Calu3 (cell line): ENCODE measurements around the gene LRMDA. TPM values are rescaled to one million over a fixed set of nuclear protein-coding genes. Genes with fewer than 3 reads are reported as not detected.

Experiments used
- BruUV-seq: library from RNA; stranded (reverse); fragments of 400-500 nt; replicated peaks from 2 replicates; lab custom pipeline; 2021; lab: Mats Ljungman, UMichigan
- CTCF ChIA-PET: fragments of 300-600 bp; sonication (Branson Sonifier 250); formaldehyde crosslinking; loops from one replicate; lab custom pipeline; 2022; ENCODE audit warnings: antibody characterized with exemption; lab: Charles Lee
- DNase-seq: peaks from one replicate; pipeline ENCODE4 v3.0.0; 2022
- H3K27ac Mint-ChIP-seq: one replicate; pipeline ENCODE4 v1.8.0; 2022; ENCODE audit warnings: mixed read lengths; ENCODE audit not compliant: unreplicated experiment
- H3K27me3 Mint-ChIP-seq: one replicate; pipeline ENCODE4 v1.8.0; 2022; ENCODE audit warnings: mixed read lengths; ENCODE audit not compliant: unreplicated experiment
- H3K36me3 Mint-ChIP-seq: one replicate; pipeline ENCODE4 v1.8.0; 2022; ENCODE audit warnings: mild to moderate bottlenecking, moderate library complexity, mixed read lengths; ENCODE audit not compliant: insufficient read depth, unreplicated experiment
- H3K4me1 Mint-ChIP-seq: one replicate; pipeline ENCODE4 v1.8.0; 2022; ENCODE audit warnings: mild to moderate bottlenecking, low read depth, mixed read lengths; ENCODE audit not compliant: unreplicated experiment
- H3K4me3 Mint-ChIP-seq: one replicate; pipeline ENCODE4 v1.8.0; 2022; ENCODE audit warnings: mild to moderate bottlenecking, low read depth, moderate library complexity, mixed read lengths; ENCODE audit not compliant: unreplicated experiment
- H3K9me3 Mint-ChIP-seq: one replicate; pipeline ENCODE4 v1.8.0; 2022; ENCODE audit warnings: low read depth, mixed read lengths; ENCODE audit not compliant: unreplicated experiment
- CTCF ChIP-seq: fragments of 200-600 bp; IDR thresholded peaks from one replicate; pipeline ENCODE4 v1.8.0; 2022; ENCODE audit warnings: antibody characterized with exemption; ENCODE audit not compliant: unreplicated experiment
- intact Hi-C: fragments of 100-400 bp; cut with micrococcal nuclease; formaldehyde crosslinking; loops from one replicate; pipeline ENCODE4 v1.10.0; 2022; ENCODE audit not compliant: unreplicated experiment
- total RNA-seq: library from RNA; stranded (reverse); gene quantifications from 2 replicates; pipeline ENCODE4 v1.2.3, GENCODE V29; 2022

Gene LRMDA
- total RNA-seq, 1 experiment from 2014 or later = 7.6 TPM

- BruUV-seq = no TSS peak
- Mint-ChIP-seq H3K27me3 (no peaks in the 10 kb centered on the region), H3K9me3 (peaks cover 9% of the 10 kb centered on the region), H3K4me3 (no peak overlapping the region), H3K4me1 (no peaks in the 10 kb centered on the region), H3K36me3 (no peaks in the 10 kb centered on the region), H3K27ac (no peak overlapping the region)
- intact Hi-C loops = no loop called here
- TF ChIP-seq CTCF = no peak
- CTCF ChIA-PET = no interaction called here
- no peak for DNase-seq
These were observed 1016.2 kb downstream of the LRMDA start for GRCh38 chr10:76447578-76447977.

GRCh38 chr10:76451911-76452310 lies 1020.5 kb downstream of the LRMDA start:
- Mint-ChIP-seq H3K4me1 (no peaks in the 10 kb centered on the region), H3K4me3 (no peak overlapping the region), H3K36me3 (no peaks in the 10 kb centered on the region), H3K9me3 (peaks cover 16% of the 10 kb centered on the region), H3K27ac (no peak overlapping the region), H3K27me3 (no peaks in the 10 kb centered on the region)
- DNase-seq = no peak
- BruUV-seq = no TSS peak
- no peak for TF ChIP-seq CTCF
- intact Hi-C loops = no loop called here
- CTCF ChIA-PET = no interaction called here

GRCh38 chr10:76453332-76453731 lies 1021.9 kb downstream of the LRMDA start:
- Mint-ChIP-seq H3K9me3 (peaks cover 16% of the 10 kb centered on the region), H3K4me3 (no peak overlapping the region), H3K27ac (no peak overlapping the region), H3K36me3 (no peaks in the 10 kb centered on the region), H3K27me3 (no peaks in the 10 kb centered on the region), H3K4me1 (no peaks in the 10 kb centered on the region)
- intact Hi-C loops = no loop called here
- TF ChIP-seq CTCF = no peak
- DNase-seq = no peak
- BruUV-seq = no TSS peak
- CTCF ChIA-PET = no interaction called here

- intact Hi-C loops = no loop called here
- no peak for TF ChIP-seq CTCF
These were observed 1022.6 kb downstream of the LRMDA start for GRCh38 chr10:76453997-76454396.

More at GRCh38 chr10:76453997-76454396, 1022.6 kb downstream of the LRMDA start:
- H3K4me1 Mint-ChIP-seq = no peaks in the 10 kb centered on the region
- BruUV-seq = no TSS peak
- H3K27ac Mint-ChIP-seq = no peak overlapping the region
- DNase-seq = no peak
- CTCF ChIA-PET = no interaction called here
- H3K4me3 Mint-ChIP-seq = no peak overlapping the region
- H3K27me3 Mint-ChIP-seq = no peaks in the 10 kb centered on the region
- H3K36me3 Mint-ChIP-seq = no peaks in the 10 kb centered on the region
- peaks cover 18% of the 10 kb centered on the region for H3K9me3 Mint-ChIP-seq
